Astrocyte of the cerebellum (primary cell): ENCODE results near the gene DNTT.
A peak's percentile ranks its signal among the peaks of the same experiment; 100 is the strongest.

Source experiments
- DNase-seq: peaks from one replicate; pipeline ENCODE4 v3.0.0-alpha.2; 2011; ENCODE audit warnings: low read depth
- H3K4me3 ChIP-seq: 2 replicates; pipeline ENCODE4 v1.5.1; 2011; ENCODE audit warnings: mild to moderate bottlenecking, low read depth, low read length, moderate library complexity
- in situ Hi-C: cut with HindIII; loops from 2 replicates; pipeline ENCODE4 v1.10.0; 2017; ENCODE audit warnings: low sequenced_read_pairs
- TF ChIP-seq, protein P1 (sequence below): IDR thresholded peaks from 2 replicates; pipeline ENCODE4 v1.5.1; 2012; ENCODE audit warnings: low read length, low read depth, moderate library complexity, mild to moderate bottlenecking; ENCODE audit errors: missing control alignments

The DNTT gene

DNA sequence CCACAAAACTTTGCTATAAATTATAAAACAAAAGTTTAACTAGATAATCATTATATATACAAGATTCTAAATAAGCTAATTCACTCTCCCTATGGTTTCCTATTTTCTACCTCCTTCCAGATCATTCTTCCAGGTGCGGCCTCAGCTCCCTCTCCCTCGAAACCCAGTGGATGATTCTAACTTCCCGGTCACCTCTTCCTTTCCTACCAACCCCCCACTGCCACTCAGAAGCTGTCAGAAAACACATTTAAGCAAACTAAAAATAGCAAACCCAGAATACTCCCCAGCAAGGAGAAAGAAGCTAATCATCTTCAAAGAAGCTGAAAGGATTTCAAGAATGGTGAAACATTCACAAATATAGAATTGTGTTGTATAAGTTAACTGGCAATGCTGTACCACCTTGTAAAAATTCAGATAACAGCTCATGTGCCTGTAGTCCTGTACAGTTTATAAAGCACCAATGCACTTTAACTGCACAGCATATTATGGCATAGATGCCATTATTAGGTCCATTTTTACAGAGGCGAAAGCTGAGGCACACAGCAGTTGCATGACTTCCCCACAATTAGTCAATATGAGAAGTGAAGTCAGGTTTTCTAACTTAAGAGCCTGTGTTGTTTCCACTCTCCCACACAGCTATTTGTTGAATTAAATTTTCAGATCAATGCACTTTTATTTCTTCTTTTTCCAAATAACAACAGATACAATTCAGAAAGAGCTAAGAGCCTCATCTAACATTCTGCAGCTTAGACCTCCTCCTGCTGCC lies 13.7 kb upstream of the DNTT start:
- TF ChIP-seq, protein P1, sequence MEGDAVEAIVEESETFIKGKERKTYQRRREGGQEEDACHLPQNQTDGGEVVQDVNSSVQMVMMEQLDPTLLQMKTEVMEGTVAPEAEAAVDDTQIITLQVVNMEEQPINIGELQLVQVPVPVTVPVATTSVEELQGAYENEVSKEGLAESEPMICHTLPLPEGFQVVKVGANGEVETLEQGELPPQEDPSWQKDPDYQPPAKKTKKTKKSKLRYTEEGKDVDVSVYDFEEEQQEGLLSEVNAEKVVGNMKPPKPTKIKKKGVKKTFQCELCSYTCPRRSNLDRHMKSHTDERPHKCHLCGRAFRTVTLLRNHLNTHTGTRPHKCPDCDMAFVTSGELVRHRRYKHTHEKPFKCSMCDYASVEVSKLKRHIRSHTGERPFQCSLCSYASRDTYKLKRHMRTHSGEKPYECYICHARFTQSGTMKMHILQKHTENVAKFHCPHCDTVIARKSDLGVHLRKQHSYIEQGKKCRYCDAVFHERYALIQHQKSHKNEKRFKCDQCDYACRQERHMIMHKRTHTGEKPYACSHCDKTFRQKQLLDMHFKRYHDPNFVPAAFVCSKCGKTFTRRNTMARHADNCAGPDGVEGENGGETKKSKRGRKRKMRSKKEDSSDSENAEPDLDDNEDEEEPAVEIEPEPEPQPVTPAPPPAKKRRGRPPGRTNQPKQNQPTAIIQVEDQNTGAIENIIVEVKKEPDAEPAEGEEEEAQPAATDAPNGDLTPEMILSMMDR, result no peak
- no peak overlapping the region for H3K4me3 ChIP-seq
- in situ Hi-C loops, result no loop called here
- DNase-seq, result no peak

DNA sequence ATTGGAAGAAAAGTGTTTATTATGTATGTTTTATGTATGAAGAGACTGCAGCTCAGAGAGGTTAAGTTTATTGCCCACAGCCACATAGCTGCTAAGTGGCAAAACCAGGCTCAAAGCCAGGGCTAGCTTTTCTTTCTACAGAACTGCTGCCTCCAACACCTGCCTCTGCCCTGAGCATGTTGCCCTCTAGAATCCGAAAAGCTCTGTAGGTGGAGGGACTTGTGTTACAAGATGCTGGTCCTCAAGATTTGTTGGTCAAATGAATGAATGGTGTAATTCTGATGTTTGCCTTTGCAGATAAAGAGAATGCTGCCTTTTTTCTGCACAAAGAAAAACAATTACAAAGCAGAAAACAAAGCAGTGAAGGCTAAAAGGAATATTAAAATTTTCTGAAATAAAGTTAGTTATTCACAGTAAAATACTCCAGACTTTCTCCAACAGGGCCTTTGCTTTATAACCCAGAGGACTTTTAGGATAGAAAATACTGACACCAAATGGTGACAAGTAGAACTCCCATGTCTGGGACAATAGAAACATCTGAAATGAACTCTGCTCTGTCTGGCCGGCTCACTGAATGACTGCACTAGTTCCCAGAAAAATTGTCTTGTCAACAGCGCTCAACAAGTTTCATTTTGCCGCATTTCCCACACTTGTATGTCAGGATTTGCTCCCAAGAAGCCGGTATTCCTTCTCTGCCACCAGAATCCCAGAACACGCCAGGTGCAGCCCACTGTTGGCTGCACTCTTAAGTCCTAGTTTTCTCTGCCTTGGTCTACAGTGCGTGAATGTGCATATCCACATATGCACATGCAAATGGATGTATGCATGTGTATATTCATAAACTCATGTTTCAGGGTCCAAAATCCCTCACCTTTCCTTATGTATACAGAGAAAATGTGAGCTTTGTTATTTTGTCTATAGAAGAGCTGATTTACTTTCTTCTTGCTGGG lies 11.0 kb upstream of the DNTT start:
- in situ Hi-C loops, result no loop called here
- TF ChIP-seq, protein P1, result peak; percentile 43
- peak; percentile 15 for DNase-seq
- no peak overlapping the region for H3K4me3 ChIP-seq

DNA sequence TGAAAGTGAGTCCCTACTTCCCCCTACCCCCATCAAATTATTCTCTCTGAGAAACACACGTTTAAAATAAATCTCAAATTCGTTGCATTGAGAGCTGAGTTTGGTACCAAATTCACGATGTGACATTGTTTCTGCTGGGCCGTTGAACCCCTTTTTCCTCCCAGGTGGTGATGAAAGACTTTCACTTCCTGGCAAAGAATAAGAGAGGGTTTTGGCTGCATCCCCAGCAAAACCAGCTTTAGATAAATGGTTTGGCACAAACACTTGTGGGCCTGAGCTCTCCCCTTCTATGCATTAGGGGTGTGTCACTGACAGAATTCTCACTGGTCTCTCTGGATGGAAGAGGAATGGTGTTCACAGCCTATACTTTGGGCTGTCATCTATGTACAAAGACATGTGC lies 8.8 kb upstream of the DNTT start:
- DNase-seq, result no peak
- H3K4me3 ChIP-seq, result no peak overlapping the region
- in situ Hi-C loops, result no loop called here
- TF ChIP-seq, protein P1, result no peak

DNA sequence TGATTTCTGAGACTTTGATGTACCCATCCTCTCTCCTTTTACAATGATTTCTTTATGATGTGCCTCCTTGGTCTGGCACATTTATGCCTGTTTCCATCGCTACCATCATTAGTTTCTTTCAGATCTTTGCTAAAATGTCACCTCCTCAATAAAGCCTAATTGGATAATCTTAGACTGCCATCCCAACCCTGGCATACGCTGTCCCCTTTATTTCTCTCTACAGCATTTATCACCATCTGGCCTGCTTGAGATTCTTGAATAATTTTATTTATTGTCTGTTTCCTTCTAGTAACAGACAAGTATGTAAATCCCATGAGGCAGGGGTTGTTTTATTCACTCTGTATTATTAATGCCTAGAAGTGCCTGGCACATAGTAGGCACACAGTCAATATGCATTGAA lies 6.7 kb upstream of the DNTT start:
- H3K4me3 ChIP-seq, result no peak overlapping the region
- TF ChIP-seq, protein P1, result no peak
- in situ Hi-C loops, result no loop called here

DNA sequence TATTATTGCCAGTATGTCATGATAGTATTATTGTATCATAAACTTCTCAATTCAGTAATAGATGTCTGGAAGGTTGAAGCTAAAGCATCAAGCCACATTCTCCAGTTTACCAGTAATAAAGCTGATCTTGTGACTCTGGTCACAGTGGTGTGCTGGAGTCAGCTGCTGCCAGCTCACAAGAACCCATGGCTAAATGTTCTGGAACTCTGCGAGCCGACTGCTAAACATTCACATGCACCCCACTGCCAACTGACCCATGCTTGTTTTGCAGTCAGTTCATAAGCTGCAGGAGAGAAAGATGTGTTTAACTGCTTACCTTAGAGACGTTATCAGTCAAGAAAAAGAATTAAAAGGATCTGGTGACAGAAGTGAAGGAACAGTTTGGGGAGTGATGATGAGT lies 5.9 kb upstream of the DNTT start:
- H3K4me3 ChIP-seq, result no peak overlapping the region
- in situ Hi-C loops, result no loop called here
- TF ChIP-seq, protein P1, result no peak
- DNase-seq, result no peak

More for the DNA sequence above, 6.7 kb upstream of the DNTT start:
- no peak for DNase-seq

DNA sequence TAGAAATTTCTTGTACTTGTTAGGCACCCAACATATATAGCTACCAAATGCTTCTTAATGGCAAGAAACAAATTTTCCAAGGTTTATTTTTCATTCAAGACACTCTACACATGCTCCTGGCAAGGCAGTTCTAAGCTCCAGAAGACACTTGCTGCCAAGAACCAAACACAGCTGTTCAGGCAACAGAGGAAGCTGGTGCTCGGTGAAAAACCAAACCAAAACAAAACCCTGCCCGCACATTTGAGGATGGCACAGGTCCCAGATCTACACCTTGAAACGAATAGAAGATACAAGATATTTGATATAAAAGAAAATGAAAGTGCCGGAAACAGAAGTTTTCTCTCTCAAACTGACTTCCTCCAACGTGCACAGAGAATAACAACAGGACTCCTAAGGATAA lies 4.9 kb upstream of the DNTT start:
- no peak overlapping the region for H3K4me3 ChIP-seq
- no peak for DNase-seq
- TF ChIP-seq, protein P1, result no peak
- in situ Hi-C loops, result no loop called here
